GM21529 (cell line): ENCODE data around the gene AKAP9.
A peak's percentile ranks its signal among the peaks of the same experiment; 100 is the strongest.
"Not testable (repeated sequence)": the region's sequence is repeated elsewhere in the genome, so short reads cannot be mapped to it uniquely, and the experiment has no call there.

Source experiments
- ATAC-seq: cut with Tn5 transposase; IDR thresholded peaks from one replicate; pipeline ENCODE4 v1.9.1; 2021; ENCODE audit not compliant: unreplicated experiment

AKAP9 gene

GRCh38 chr7:92002720-92003119 is 62.1 kb downstream of the AKAP9 start:
- peak; percentile 65 for ATAC-seq

GRCh38 chr7:92006046-92006445 is 65.4 kb downstream of the AKAP9 start:
- no peak for ATAC-seq

- ATAC-seq = no peak
These were observed 69.6 kb downstream of the AKAP9 start for GRCh38 chr7:92010215-92010614.

- ATAC-seq = no peak
These were observed 72.9 kb downstream of the AKAP9 start for GRCh38 chr7:92013611-92014010.

- ATAC-seq = no peak
These were observed 80.0 kb downstream of the AKAP9 start for GRCh38 chr7:92020636-92021035.

- ATAC-seq = no peak
These were observed 84.6 kb downstream of the AKAP9 start for GRCh38 chr7:92025260-92025659.

- not testable (repeated sequence) for ATAC-seq
These were observed 86.0 kb downstream of the AKAP9 start for GRCh38 chr7:92026635-92027034.

- ATAC-seq = not testable (repeated sequence)
These were observed 86.5 kb downstream of the AKAP9 start for GRCh38 chr7:92027128-92027527.

GRCh38 chr7:92028226-92028625 is 87.6 kb downstream of the AKAP9 start:
- ATAC-seq = no peak

- ATAC-seq = no peak
These were observed 88.0 kb downstream of the AKAP9 start for GRCh38 chr7:92028686-92029085.

GRCh38 chr7:92034116-92034515 is 93.5 kb downstream of the AKAP9 start:
- ATAC-seq = no peak

- no peak for ATAC-seq
These were observed 94.9 kb downstream of the AKAP9 start for GRCh38 chr7:92035576-92035975.

GRCh38 chr7:92039900-92040299 is 99.2 kb downstream of the AKAP9 start:
- no peak for ATAC-seq

- no peak for ATAC-seq
These were observed 101.5 kb downstream of the AKAP9 start for GRCh38 chr7:92042056-92042737.

GRCh38 chr7:92043098-92043497 is 102.4 kb downstream of the AKAP9 start:
- ATAC-seq = no peak

- no peak for ATAC-seq
These were observed 103.0 kb downstream of the AKAP9 start for GRCh38 chr7:92043637-92044036.

GRCh38 chr7:92044148-92044547 is 103.5 kb downstream of the AKAP9 start:
- ATAC-seq = no peak

GRCh38 chr7:92044940-92045339 is 104.3 kb downstream of the AKAP9 start:
- no peak for ATAC-seq

- no peak for ATAC-seq
These were observed 111.0 kb downstream of the AKAP9 start for GRCh38 chr7:92051655-92052054.

- ATAC-seq = no peak
These were observed 111.5 kb downstream of the AKAP9 start for GRCh38 chr7:92052159-92052558.

- no peak for ATAC-seq
These were observed 112.0 kb downstream of the AKAP9 start for GRCh38 chr7:92052684-92053083.

GRCh38 chr7:92053312-92053711 is 112.7 kb downstream of the AKAP9 start:
- no peak for ATAC-seq

- ATAC-seq = no peak
These were observed 115.6 kb downstream of the AKAP9 start for GRCh38 chr7:92056286-92056685.
